HG03558 (cell line): ENCODE results near the gene CSHL1.
"Not testable (repeated sequence)": the region's sequence is repeated elsewhere in the genome, so short reads cannot be mapped to it uniquely, and the experiment has no call there.

ENCODE experiments used
- ATAC-seq: cut with Tn5 transposase; IDR thresholded peaks from one replicate; pipeline ENCODE4 v1.9.1; 2021; ENCODE audit warnings: moderate number of reproducible peaks; ENCODE audit not compliant: unreplicated experiment; ENCODE audit errors: extremely low read depth

CSHL1 gene

GRCh38 chr17:63920050-63920449 is 9.0 kb upstream of the CSHL1 start:
- ATAC-seq: not testable (repeated sequence)

- ATAC-seq: no peak
Measured at GRCh38 chr17:63919311-63919723, 8.3 kb upstream of the CSHL1 start.

GRCh38 chr17:63918789-63919305 is 7.8 kb upstream of the CSHL1 start, which contains the start of gene GH1:
GH1 (minus strand) TSS chr17:63918839; CDS start chr17:63918776, 63 bp downstream.
- not testable (repeated sequence) for ATAC-seq

- ATAC-seq: no peak
Measured at GRCh38 chr17:63918305-63918704, 7.2 kb upstream of the CSHL1 start.

- ATAC-seq: no peak
Measured at GRCh38 chr17:63917646-63918045, 6.6 kb upstream of the CSHL1 start.

- not testable (repeated sequence) for ATAC-seq
Measured at GRCh38 chr17:63917206-63917605, 6.1 kb upstream of the CSHL1 start.

GRCh38 chr17:63916566-63917185 is 5.6 kb upstream of the CSHL1 start:
- ATAC-seq: no peak

GRCh38 chr17:63915753-63916152 is 4.7 kb upstream of the CSHL1 start:
- not testable (repeated sequence) for ATAC-seq

- ATAC-seq: no peak
Measured at GRCh38 chr17:63914471-63914870, 3.4 kb upstream of the CSHL1 start.

GRCh38 chr17:63911657-63912100 is 621 bp upstream of the CSHL1 start:
- ATAC-seq: no peak

- no peak for ATAC-seq
Measured at GRCh38 chr17:63910096-63910495, 962 bp downstream of the CSHL1 start.

GRCh38 chr17:63909586-63909985 is 1.5 kb downstream of the CSHL1 start:
- ATAC-seq: not testable (repeated sequence)

- ATAC-seq: not testable (repeated sequence)
Measured at GRCh38 chr17:63907161-63907778, 3.8 kb downstream of the CSHL1 start.

GRCh38 chr17:63904796-63905195 is 6.3 kb downstream of the CSHL1 start:
- ATAC-seq: not testable (repeated sequence)

- not testable (repeated sequence) for ATAC-seq
Measured at GRCh38 chr17:63903787-63904201, 7.3 kb downstream of the CSHL1 start.

GRCh38 chr17:63901971-63902370 is 9.1 kb downstream of the CSHL1 start:
- ATAC-seq: not testable (repeated sequence)

GRCh38 chr17:63898899-63899798 is 11.9 kb downstream of the CSHL1 start:
- ATAC-seq: not testable (repeated sequence)

GRCh38 chr17:63896524-63897354 is 14.3 kb downstream of the CSHL1 start, which contains the start of gene CSH1:
CSH1 (minus strand) TSS chr17:63896574; CDS start chr17:63896511, 63 bp downstream.
- not testable (repeated sequence) for ATAC-seq

- not testable (repeated sequence) for ATAC-seq
Measured at GRCh38 chr17:63894821-63895220, 16.2 kb downstream of the CSHL1 start.
